HEK293 (cell line): Measurements from ENCODE around the gene ANO1.

ENCODE experiments used
- CTCF ChIP-seq: fragments of 450-650 bp; formaldehyde crosslinking; IDR thresholded peaks from 2 replicates; pipeline ENCODE4 v1.5.1; 2016; ENCODE audit warnings: missing biosample characterization, missing genetic modification characterization
- HOXA7 ChIP-seq: sonication (generic); formaldehyde crosslinking; IDR thresholded peaks from 2 replicates; pipeline ENCODE4 v1.8.1; 2022; ENCODE audit warnings: missing genetic modification reagents, borderline replicate concordance
- KLF10 ChIP-seq: fragments of 450-650 bp; IDR thresholded peaks from 2 replicates; pipeline ENCODE4 v1.5.1; 2018; ENCODE audit warnings: missing biosample characterization, mild to moderate bottlenecking, missing genetic modification characterization
- SP2 ChIP-seq: fragments of 450-650 bp; formaldehyde crosslinking; IDR thresholded peaks from 2 replicates; pipeline ENCODE4 v1.5.1; 2016; ENCODE audit warnings: missing biosample characterization, missing genetic modification characterization
- ZNF138 ChIP-seq: fragments of 450-650 bp; formaldehyde crosslinking; IDR thresholded peaks from 2 replicates; pipeline ENCODE4 v1.5.1; 2016; ENCODE audit warnings: missing biosample characterization, missing genetic modification characterization, borderline replicate concordance
- ZNF148 ChIP-seq: fragments of 450-650 bp; formaldehyde crosslinking; IDR thresholded peaks from 2 replicates; pipeline ENCODE4 v1.5.0; 2017; ENCODE audit warnings: missing biosample characterization, missing genetic modification characterization, borderline replicate concordance
- ZNF2 ChIP-seq: fragments of 450-650 bp; formaldehyde crosslinking; IDR thresholded peaks from 2 replicates; pipeline ENCODE4 v1.5.1; 2016; ENCODE audit warnings: missing biosample characterization, missing genetic modification characterization
- ZNF302 ChIP-seq: fragments of 450-650 bp; formaldehyde crosslinking; IDR thresholded peaks from 2 replicates; pipeline ENCODE4 v1.5.1; 2016; ENCODE audit warnings: missing biosample characterization, missing genetic modification characterization, low read depth
- ZNF335 ChIP-seq: fragments of 450-650 bp; formaldehyde crosslinking; conservative IDR thresholded peaks from 2 replicates; pipeline ENCODE4 v1.5.1; 2016; ENCODE audit warnings: missing biosample characterization, missing genetic modification characterization
- ZNF707 ChIP-seq: fragments of 450-650 bp; formaldehyde crosslinking; IDR thresholded peaks from 2 replicates; pipeline ENCODE4 v1.5.1; 2016; ENCODE audit warnings: missing biosample characterization, missing genetic modification characterization

GRCh38 chr11:70145841-70146240 lies 67.7 kb downstream of the ANO1 start:
- TF ChIP-seq ZNF138 (no peak), ZNF148 (tag by site-specific recombination) (no peak), CTCF (tag by site-specific recombination) (no peak), ZNF2 (tag by site-specific recombination) (no peak), KLF10 (tag by site-specific recombination) (no peak), SP2 (tag by site-specific recombination) (no peak), ZNF335 (no peak), ZNF707 (no peak), ZNF302 (tag by site-specific recombination) (no peak), HOXA7 (CRISPR knock-in tag) (no peak)
